ENCODE data around the gene CKS2. TPM values are rescaled to one million over a fixed set of nuclear protein-coding genes. Genes with fewer than 3 reads are reported as not detected.
"Not testable (repeated sequence)": the region's sequence is repeated elsewhere in the genome, so short reads cannot be mapped to it uniquely, and the experiment has no call there.

The CKS2 gene
- total RNA-seq, 4 donors from 2014 or later: 8.6 to 35.4 (median 26.8) TPM

DNA sequence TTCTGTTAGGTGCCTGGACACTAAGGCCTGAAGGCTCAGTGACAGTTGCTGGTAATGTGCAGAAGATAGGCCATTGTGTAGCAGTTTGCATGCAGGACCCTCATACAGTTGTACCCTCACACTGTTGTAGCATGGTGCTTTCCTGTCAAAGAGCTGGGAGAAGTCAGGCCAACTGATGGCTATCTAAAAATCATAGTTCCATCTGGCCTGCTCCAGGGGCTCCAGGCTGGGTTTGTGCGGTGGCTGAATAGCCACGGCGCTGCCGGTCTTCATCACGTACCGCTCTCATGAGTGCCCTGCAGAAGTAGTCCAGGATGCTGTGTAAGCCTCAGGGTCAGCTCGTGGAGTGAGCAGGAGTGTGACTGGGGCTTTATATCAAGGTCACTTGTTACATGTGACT lies 19.5 kb downstream of the CKS2 start:
- no peak for TF ChIP-seq EP300 (IDR thresholded peaks at IDR 0.05)
- WGBS: 100% methylated on average over 7 of the region's 7 CpGs
- DNase-seq (ENCODE audit: low spot score in 2 of 2): no peak
- Histone ChIP-seq H3K4me1 (no peaks in the 10 kb centered on the region), H3K9me3 (no peaks in the 10 kb centered on the region), H3K36me3 (peaks cover 95% of the 10 kb centered on the region), H3K4me3 (no peak overlapping the region), H3K27me3 (no peaks in the 10 kb centered on the region), H3K27ac (no peak overlapping the region)

DNA sequence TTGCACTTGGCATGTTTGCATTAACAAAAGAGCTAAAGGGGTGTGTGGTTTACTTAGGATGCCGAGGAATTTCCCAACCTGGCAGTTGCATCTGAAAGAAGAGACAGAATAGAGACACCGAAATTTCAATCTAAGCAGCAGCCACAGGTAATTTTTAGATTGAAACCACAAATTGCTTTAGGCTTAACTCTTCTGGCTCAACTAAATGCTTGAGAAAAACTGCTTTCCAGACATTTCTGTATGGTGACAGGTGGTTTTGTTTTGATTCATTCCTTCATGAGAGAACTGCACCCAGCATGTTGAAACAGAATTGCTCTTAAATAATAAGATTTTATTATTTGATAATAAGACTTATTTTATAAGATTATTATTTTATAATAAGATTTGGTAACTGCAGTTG lies 28.8 kb downstream of the CKS2 start:
- WGBS: 62% methylated on average over 2 of the region's 2 CpGs
- no peaks in the 10 kb centered on the region for H3K27me3 ChIP-seq

DNA sequence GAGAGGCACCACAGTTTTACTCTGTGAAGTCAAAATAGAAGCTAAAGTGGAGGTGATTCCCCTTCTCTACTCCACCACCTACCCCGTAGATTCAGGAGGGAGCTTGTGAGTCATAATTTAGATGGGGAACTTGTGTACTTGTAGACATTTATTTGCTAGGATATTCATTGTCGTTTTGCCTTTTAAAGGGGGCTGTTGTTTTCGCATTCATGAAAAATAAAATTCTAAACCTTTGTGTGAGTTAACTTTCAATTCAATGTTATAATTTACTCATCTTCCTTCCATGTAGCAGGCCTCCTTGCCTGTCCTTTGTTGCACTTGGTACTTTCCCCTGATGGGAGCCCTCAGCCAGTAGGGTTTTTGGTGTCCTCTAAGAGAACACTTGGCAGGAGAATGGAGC lies 29.3 kb downstream of the CKS2 start:
- no peak overlapping the region for H3K27ac ChIP-seq
- WGBS: 84% methylated on average over 3 of the region's 3 CpGs
- H3K4me1 ChIP-seq: no peaks in the 10 kb centered on the region
- H3K9me3 ChIP-seq: no peaks in the 10 kb centered on the region
- no peak for TF ChIP-seq POLR2A (IDR thresholded peaks at IDR 0.05)
- TF ChIP-seq, protein P1, sequence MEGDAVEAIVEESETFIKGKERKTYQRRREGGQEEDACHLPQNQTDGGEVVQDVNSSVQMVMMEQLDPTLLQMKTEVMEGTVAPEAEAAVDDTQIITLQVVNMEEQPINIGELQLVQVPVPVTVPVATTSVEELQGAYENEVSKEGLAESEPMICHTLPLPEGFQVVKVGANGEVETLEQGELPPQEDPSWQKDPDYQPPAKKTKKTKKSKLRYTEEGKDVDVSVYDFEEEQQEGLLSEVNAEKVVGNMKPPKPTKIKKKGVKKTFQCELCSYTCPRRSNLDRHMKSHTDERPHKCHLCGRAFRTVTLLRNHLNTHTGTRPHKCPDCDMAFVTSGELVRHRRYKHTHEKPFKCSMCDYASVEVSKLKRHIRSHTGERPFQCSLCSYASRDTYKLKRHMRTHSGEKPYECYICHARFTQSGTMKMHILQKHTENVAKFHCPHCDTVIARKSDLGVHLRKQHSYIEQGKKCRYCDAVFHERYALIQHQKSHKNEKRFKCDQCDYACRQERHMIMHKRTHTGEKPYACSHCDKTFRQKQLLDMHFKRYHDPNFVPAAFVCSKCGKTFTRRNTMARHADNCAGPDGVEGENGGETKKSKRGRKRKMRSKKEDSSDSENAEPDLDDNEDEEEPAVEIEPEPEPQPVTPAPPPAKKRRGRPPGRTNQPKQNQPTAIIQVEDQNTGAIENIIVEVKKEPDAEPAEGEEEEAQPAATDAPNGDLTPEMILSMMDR (IDR thresholded peaks at IDR 0.05): no peak
- TF ChIP-seq EP300 (IDR thresholded peaks at IDR 0.05): no peak
- TF ChIP-seq POLR2AphosphoS5 (IDR thresholded peaks at IDR 0.05): no peak
- peaks cover 93% of the 10 kb centered on the region for H3K36me3 ChIP-seq
- no peak overlapping the region for H3K4me3 ChIP-seq
- no peaks in the 10 kb centered on the region for H3K27me3 ChIP-seq
- no peak for DNase-seq (ENCODE audit: low spot score in 2 of 2)

More for the DNA sequence above, 28.8 kb downstream of the CKS2 start:
- Histone ChIP-seq H3K36me3 (peaks cover 93% of the 10 kb centered on the region), H3K4me1 (no peaks in the 10 kb centered on the region), H3K4me3 (no peak overlapping the region), H3K27ac (no peak overlapping the region), H3K9me3 (no peaks in the 10 kb centered on the region)
- TF ChIP-seq POLR2AphosphoS5 (IDR thresholded peaks at IDR 0.05) (no peak), EP300 (IDR thresholded peaks at IDR 0.05) (no peak), POLR2A (IDR thresholded peaks at IDR 0.05) (no peak)
- TF ChIP-seq, protein P1 (IDR thresholded peaks at IDR 0.05): no peak
- no peak for DNase-seq (ENCODE audit: low spot score in 2 of 2)

DNA sequence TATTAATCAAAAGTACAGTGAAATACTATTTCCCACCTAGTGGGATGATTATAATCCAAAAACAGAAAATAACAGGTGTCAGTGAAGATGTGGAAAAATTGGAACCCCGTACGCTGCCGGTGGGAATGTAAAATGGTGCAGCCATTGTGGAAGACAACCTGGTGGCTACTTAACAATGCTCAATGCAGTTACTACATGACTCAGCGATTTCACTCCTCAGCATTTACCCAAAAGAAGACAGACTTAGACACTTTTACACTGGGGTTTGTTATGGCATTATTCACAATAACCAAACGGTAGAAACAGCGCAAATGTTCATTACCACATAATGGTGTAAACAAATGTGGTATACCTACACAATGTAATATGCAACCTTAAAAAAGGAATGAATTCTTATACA lies 31.2 kb downstream of the CKS2 start:
- WGBS: 97% methylated on average over 6 of the region's 6 CpGs
- Histone ChIP-seq H3K27ac (no peak overlapping the region), H3K36me3 (peaks cover 94% of the 10 kb centered on the region), H3K27me3 (no peaks in the 10 kb centered on the region), H3K4me3 (no peak overlapping the region), H3K9me3 (no peaks in the 10 kb centered on the region), H3K4me1 (no peaks in the 10 kb centered on the region)
- DNase-seq (ENCODE audit: low spot score in 2 of 2): no peak
- TF ChIP-seq, protein P1 (IDR thresholded peaks at IDR 0.05): no peak
- TF ChIP-seq POLR2A (IDR thresholded peaks at IDR 0.05) (no peak), POLR2AphosphoS5 (IDR thresholded peaks at IDR 0.05) (no peak), EP300 (IDR thresholded peaks at IDR 0.05) (no peak)

DNA sequence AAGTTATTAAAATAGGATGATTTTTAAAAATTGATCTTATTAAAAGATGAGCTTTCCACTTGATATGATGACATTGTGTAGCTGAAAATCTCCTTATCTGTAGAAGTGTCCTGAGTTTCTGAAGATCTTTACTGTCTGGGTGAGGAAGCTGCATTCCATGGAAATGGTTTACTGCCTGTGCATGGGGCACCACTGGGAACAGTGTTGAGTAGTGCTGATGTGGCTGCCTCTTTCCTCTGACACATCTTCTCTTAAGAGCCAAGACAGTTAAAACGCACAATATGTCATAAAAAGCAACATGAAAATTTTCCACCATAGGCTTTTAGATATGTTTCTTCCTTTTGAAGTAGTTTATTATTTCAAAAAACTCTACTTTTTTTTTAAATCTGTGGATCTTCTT lies 32.0 kb downstream of the CKS2 start:
- WGBS: 100% methylated on average over 1 of the region's 1 CpG
- no peak for DNase-seq (ENCODE audit: low spot score in 2 of 2)
- Histone ChIP-seq H3K27me3 (no peaks in the 10 kb centered on the region), H3K36me3 (peaks cover 94% of the 10 kb centered on the region), H3K4me3 (no peak overlapping the region), H3K4me1 (no peaks in the 10 kb centered on the region), H3K27ac (no peak overlapping the region), H3K9me3 (no peaks in the 10 kb centered on the region)
- TF ChIP-seq, protein P1 (IDR thresholded peaks at IDR 0.05): no peak

DNA sequence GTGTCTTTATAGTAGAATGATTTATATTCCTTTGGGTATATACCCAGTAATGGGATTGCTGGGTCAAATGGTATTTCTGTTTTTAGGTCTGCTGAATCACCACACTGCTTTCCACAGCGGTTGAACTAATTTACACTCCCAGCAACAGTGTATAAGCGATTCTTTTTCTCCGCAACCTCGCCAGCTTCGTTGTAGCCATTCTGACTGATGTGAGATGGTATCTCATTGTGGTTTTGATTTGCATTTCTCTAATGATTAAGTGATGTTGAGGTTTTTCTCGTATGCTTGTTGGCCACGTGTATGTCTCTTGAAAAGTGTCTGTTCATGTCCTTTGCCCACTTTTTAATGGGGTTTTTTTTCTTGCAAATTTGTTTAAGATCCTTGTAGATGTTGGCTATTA lies 32.8 kb downstream of the CKS2 start:
- peaks cover 99% of the 10 kb centered on the region for H3K36me3 ChIP-seq
- not testable (repeated sequence) for DNase-seq (ENCODE audit: low spot score in 2 of 2)
- 88% methylated on average over 7 of the region's 7 CpGs for WGBS

More for the DNA sequence above, 32.8 kb downstream of the CKS2 start:
- not testable (repeated sequence) for H3K9me3 ChIP-seq, H3K27me3 ChIP-seq, H3K27ac ChIP-seq, H3K4me3 ChIP-seq, H3K4me1 ChIP-seq

Data from suprapubic skin (tissue), 4 donors.